ENCODE data around the gene STX18.
A peak's percentile ranks its signal among the peaks of the same experiment; 100 is the strongest.

STX18 gene

DNA sequence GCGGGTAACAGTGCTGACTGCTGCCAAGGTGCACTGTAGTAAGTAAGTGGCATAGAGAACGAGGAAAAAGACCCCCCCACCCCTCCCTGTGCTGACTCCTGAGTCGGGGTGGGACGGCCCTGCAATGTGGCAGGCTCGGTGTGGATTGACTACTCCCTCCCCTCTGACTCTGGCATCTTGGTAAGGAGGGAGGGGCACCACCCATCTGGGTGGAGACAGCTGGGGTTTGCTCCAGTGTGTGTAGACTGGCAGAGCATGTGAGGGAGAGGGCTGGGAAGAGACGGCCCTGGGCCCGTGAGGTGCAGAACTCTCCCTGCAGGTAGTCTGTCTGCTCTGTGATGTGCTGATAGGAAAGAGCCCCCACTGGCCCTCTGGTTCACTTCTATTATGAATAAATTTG lies 124.0 kb downstream of the STX18 start:
- no peaks in the 10 kb centered on the region for H3K4me1 ChIP-seq
- no peak overlapping the region for H3K4me3 ChIP-seq
- TF ChIP-seq, protein P1, sequence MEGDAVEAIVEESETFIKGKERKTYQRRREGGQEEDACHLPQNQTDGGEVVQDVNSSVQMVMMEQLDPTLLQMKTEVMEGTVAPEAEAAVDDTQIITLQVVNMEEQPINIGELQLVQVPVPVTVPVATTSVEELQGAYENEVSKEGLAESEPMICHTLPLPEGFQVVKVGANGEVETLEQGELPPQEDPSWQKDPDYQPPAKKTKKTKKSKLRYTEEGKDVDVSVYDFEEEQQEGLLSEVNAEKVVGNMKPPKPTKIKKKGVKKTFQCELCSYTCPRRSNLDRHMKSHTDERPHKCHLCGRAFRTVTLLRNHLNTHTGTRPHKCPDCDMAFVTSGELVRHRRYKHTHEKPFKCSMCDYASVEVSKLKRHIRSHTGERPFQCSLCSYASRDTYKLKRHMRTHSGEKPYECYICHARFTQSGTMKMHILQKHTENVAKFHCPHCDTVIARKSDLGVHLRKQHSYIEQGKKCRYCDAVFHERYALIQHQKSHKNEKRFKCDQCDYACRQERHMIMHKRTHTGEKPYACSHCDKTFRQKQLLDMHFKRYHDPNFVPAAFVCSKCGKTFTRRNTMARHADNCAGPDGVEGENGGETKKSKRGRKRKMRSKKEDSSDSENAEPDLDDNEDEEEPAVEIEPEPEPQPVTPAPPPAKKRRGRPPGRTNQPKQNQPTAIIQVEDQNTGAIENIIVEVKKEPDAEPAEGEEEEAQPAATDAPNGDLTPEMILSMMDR (IDR thresholded peaks at IDR 0.05): no peak
- peak in 1 of 2 donors; percentile 11 for DNase-seq
- H3K27me3 ChIP-seq: no peaks in the 10 kb centered on the region
- intact Hi-C loops (cut with DNase I; ENCODE audit: low total_unique reads): no loop called here
- H3K9me3 ChIP-seq: no peaks in the 10 kb centered on the region
- H3K27ac ChIP-seq: no peak overlapping the region
- peaks cover 52 to 77% (median 54%) of the 10 kb centered on the region in 3 donors for H3K36me3 ChIP-seq

DNA sequence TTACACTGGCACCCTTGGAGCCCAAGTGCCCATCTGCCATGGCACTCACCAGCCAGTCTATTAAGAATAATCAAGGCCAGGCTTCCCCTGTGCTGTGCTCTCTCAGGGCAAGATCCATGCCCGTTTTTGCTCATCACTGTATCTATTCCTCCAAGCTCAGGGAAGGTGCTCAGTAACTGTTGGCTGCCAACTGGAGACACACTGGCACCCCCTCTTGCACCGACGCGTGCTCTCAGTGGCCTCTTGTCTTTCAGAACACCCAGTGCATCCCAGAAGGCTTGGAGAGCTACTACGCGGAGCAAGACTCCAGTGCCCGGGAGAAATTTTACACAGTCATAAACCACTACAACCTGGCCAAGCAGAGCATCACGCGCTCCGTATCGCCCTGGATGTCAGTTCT lies 124.9 kb downstream of the STX18 start:
- H3K27ac ChIP-seq: no peak overlapping the region
- intact Hi-C loops (cut with DNase I; ENCODE audit: low total_unique reads): no loop called here
- H3K4me1 ChIP-seq: no peaks in the 10 kb centered on the region
- H3K9me3 ChIP-seq: no peaks in the 10 kb centered on the region
- H3K4me3 ChIP-seq: no peak overlapping the region
- TF ChIP-seq, protein P1 (IDR thresholded peaks at IDR 0.05): no peak
- peaks cover 46 to 68% (median 51%) of the 10 kb centered on the region in 3 donors for H3K36me3 ChIP-seq
- DNase-seq: peak in 1 of 2 donors; percentile 6
- H3K27me3 ChIP-seq: no peaks in the 10 kb centered on the region

DNA sequence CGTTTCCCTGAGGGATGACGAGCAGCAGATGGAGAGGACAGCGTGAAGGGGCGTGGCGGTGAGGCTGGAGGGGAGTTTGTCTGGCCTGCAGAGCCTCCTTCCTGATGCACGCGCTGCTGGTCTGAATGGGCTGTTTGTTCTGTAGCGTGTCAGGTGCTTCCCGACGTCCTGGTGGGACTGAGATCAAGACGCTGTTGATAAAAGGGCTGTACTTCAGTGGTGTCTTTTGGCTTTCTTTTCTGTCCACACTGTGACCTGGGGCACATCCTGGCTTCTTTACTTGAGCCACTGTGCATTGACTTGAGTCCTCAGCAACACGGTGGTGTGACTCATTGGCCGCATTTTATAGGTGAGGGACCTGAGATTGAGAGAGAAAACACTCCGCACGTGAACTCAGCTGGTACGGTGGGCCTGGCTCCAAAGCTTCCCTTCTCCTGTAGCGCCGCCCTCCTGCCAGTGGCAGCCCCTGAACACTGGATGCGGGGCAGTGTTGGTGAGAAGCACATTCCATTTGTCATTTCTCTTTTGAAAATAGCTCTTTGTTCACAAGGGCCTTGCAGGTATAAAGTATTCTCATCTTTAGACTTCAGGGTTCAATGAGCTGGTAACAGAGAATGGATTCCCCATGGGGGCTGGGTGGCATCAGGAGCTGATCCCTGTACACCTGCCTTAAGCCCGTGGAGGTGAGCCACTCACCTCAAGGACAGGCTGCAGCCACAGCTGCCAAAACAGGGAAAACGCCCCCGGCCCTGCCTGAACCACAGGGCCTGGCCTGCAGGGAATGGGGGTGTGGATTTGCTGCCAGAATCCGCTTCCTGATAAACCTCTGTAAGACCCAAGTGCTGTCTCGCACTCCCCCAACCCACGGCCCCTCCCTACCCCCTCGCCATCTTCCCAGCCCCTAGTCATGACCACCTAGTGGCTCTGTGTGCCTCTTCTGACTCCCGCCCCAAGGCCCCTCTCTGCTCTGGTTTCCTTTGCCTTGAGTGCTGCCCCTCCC lies 125.7 kb downstream of the STX18 start:
- Histone ChIP-seq H3K36me3 (peaks cover 37 to 60% (median 42%) of the 10 kb centered on the region in 3 donors), H3K9me3 (no peaks in the 10 kb centered on the region), H3K4me3 (no peak overlapping the region), H3K27ac (no peak overlapping the region), H3K27me3 (no peaks in the 10 kb centered on the region), H3K4me1 (no peaks in the 10 kb centered on the region)
- TF ChIP-seq, protein P1 (IDR thresholded peaks at IDR 0.05): no peak
- intact Hi-C loops (cut with DNase I; ENCODE audit: low total_unique reads): no loop called here
- no peak for DNase-seq

DNA sequence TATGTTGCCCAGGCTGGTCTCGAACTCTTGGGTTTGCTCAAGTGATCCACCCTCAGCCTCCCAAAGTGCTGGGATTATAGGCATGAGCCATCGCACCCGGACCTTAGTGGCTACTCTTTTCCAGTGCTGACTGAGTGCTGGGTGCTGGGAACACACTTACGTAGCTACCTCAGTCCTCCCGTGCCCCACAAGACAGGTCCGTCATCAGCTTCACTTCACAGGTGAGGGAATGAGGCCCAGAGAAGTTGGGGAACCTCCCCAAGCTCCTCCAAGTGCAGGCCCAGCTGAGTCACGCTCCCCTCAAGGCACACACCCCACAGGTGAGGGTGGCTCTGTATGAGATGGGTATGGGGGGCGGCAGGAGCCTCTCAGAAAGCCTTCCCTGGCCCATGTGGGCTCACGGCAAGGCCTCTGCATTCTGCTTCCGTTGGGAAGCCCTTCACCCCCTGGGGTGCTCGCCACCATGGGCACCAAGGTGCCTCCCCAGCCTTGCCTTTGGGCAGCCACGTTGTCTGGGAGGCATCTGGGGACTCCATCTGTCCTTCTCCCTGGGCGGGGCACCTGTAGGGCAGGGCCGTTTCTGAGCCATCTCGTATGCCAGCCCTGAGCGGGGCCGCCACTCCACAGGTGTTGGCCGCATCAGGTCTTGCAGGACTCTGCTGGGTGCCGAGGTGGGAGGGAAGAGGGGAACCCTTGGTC lies 126.6 kb downstream of the STX18 start:
- intact Hi-C loops (cut with DNase I; ENCODE audit: low total_unique reads): no loop called here
- no peaks in the 10 kb centered on the region for H3K27me3 ChIP-seq
- H3K27ac ChIP-seq: no peak overlapping the region
- H3K36me3 ChIP-seq: peaks cover 29 to 51% (median 34%) of the 10 kb centered on the region in 3 donors
- no peaks in the 10 kb centered on the region for H3K9me3 ChIP-seq
- no peak overlapping the region for H3K4me3 ChIP-seq
- H3K4me1 ChIP-seq: no peaks in the 10 kb centered on the region
- TF ChIP-seq, protein P1 (IDR thresholded peaks at IDR 0.05): no peak
- no peak for DNase-seq

DNA sequence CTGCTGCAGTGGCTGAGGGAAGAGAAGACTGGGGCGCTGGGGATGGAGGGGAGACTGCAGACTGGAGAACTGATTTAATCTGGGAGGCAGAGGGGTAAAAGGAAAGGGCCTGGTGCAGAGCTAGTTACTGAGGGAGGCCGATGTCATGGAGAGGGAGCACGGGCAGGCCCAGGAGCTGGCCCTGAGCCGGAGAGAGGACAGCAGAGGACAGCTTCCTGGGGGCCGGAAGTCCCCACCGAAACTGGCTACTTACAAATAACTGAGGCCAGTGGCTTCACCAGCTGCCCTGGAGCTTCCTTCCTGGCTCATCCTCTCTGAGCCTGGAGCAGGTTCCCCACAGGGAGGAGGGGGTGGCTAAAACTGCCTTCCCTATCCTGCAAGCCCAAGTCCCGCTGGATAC lies 128.0 kb downstream of the STX18 start:
- no peak for DNase-seq
- Histone ChIP-seq H3K4me1 (no peaks in the 10 kb centered on the region), H3K27ac (no peak overlapping the region), H3K9me3 (no peaks in the 10 kb centered on the region), H3K27me3 (no peaks in the 10 kb centered on the region), H3K36me3 (peaks cover 15 to 37% (median 19%) of the 10 kb centered on the region in 3 donors), H3K4me3 (no peak overlapping the region)
- TF ChIP-seq, protein P1 (IDR thresholded peaks at IDR 0.05): no peak
- intact Hi-C loops (cut with DNase I; ENCODE audit: low total_unique reads): no loop called here
